Stimulated activated CD8-positive, alpha-beta memory T cell treated with anti-CD3 and anti-CD28 coated beads, Interleukin-15, amount 100 ng/mL, for 24 hours (primary cell): ENCODE data around the gene PGAM2.
"Not testable (repeated sequence)": the region's sequence is repeated elsewhere in the genome, so short reads cannot be mapped to it uniquely, and the experiment has no call there.

ENCODE experiments used
- DNase-seq: peaks from one replicate; pipeline ENCODE4 v3.0.0-alpha.2; 2020; ENCODE audit warnings: low read depth

PGAM2 gene

GRCh38 chr7:44022796-44023467 is 42.4 kb downstream of the PGAM2 start:
- DNase-seq: not testable (repeated sequence)

GRCh38 chr7:44022069-44022468 is 43.3 kb downstream of the PGAM2 start:
- DNase-seq: not testable (repeated sequence)

GRCh38 chr7:44019825-44020224 is 45.5 kb downstream of the PGAM2 start:
- not testable (repeated sequence) for DNase-seq

GRCh38 chr7:44018857-44019807 is 46.2 kb downstream of the PGAM2 start:
- DNase-seq: peak; percentile 96

- not testable (repeated sequence) for DNase-seq
These were observed 50.3 kb downstream of the PGAM2 start for GRCh38 chr7:44015090-44015489.
